B cell (primary cell): ENCODE measurements around the gene NTN3.

Experiments used
- CTCF ChIP-seq: fragments of 200-600 bp; IDR thresholded peaks from one replicate; pipeline ENCODE4 v1.8.0; 2022; ENCODE audit warnings: antibody characterized with exemption, mild to moderate bottlenecking
- EZH2 ChIP-seq: IDR thresholded peaks from 2 replicates; pipeline ENCODE4 v1.6.1; 2012; ENCODE audit warnings: borderline replicate concordance, low read depth, mild to moderate bottlenecking, moderate library complexity, low read length; ENCODE audit not compliant: insufficient read depth, poor library complexity, severe bottlenecking

- TF ChIP-seq CTCF (no peak), EZH2 (no peak)
Measured at GRCh38 chr16:2514333-2515179, 43.5 kb downstream of the NTN3 start.
